WTC11 (cell line): ENCODE results near the gene ADCK2. TPM values are rescaled to one million over a fixed set of nuclear protein-coding genes. Genes with fewer than 3 reads are reported as not detected.

ENCODE experiments used
- ATAC-seq: fragments of 200-7000 bp; cut with Tn5 transposase; 2 replicates; pipeline ENCODE4 v1.10.0; 2021; ENCODE audit warnings: mild to moderate bottlenecking, moderate library complexity
- CTCF ChIA-PET: fragments of 300-600 bp; sonication (Branson Sonifier 250); formaldehyde crosslinking; loops from one replicate; lab custom pipeline; 2021; ENCODE audit warnings: antibody characterized with exemption; lab: Charles Lee
- POLR2A ChIA-PET: fragments of 350-600 bp; sonication (Branson Sonifier 250); formaldehyde crosslinking; loops from one replicate; lab custom pipeline; 2021; ENCODE audit warnings: antibody characterized with exemption; lab: Charles Lee
- DNase-seq: peaks from one replicate; pipeline ENCODE4 v3.0.0; 2021; ENCODE audit warnings: low spot score
- H3K27ac Mint-ChIP-seq: 2 replicates; pipeline ENCODE4 v1.8.0; 2021; ENCODE audit warnings: mixed read lengths
- H3K27me3 Mint-ChIP-seq: 2 replicates; pipeline ENCODE4 v1.8.0; 2021; ENCODE audit warnings: low read depth, mild to moderate bottlenecking, moderate library complexity, mixed read lengths
- H3K36me3 Mint-ChIP-seq: 2 replicates; pipeline ENCODE4 v1.8.0; 2021; ENCODE audit warnings: mixed read lengths
- H3K4me1 Mint-ChIP-seq: 2 replicates; pipeline ENCODE4 v1.8.0; 2022; ENCODE audit warnings: mixed read lengths
- H3K4me3 Mint-ChIP-seq: 2 replicates; pipeline ENCODE4 v1.8.0; 2021; ENCODE audit warnings: mild to moderate bottlenecking, moderate library complexity, mixed read lengths
- H3K9me3 Mint-ChIP-seq: 2 replicates; pipeline ENCODE4 v1.8.0; 2021; ENCODE audit warnings: mixed read lengths
- ATF2 ChIP-seq: sonication (generic); formaldehyde crosslinking; IDR thresholded peaks from 2 replicates; pipeline ENCODE4 v1.8.1; 2022; ENCODE audit warnings: low read depth, missing genetic modification reagents, borderline replicate concordance
- ATF6 ChIP-seq: sonication (generic); formaldehyde crosslinking; IDR thresholded peaks from 2 replicates; pipeline ENCODE4 v1.8.1; 2023; ENCODE audit warnings: mild to moderate bottlenecking, missing genetic modification reagents
- CBFB ChIP-seq: sonication (generic); formaldehyde crosslinking; IDR thresholded peaks from 2 replicates; pipeline ENCODE4 v1.8.1; 2022; ENCODE audit warnings: mild to moderate bottlenecking, low read depth, missing genetic modification reagents
- CDX4 ChIP-seq: fragments of 250-450 bp; sonication (Bioruptor Pico); IDR thresholded peaks from 2 replicates; pipeline ENCODE4 v1.9.0; 2021; ENCODE audit warnings: moderate library complexity, mild to moderate bottlenecking, inconsistent platforms, borderline replicate concordance
- CREM ChIP-seq: sonication (generic); formaldehyde crosslinking; IDR thresholded peaks from 2 replicates; pipeline ENCODE4 v1.8.1; 2022; ENCODE audit warnings: mild to moderate bottlenecking, missing genetic modification reagents, moderate library complexity
- CTCF ChIP-seq: fragments of 200-600 bp; IDR thresholded peaks from 2 replicates; pipeline ENCODE4 v1.8.0; 2022; ENCODE audit warnings: antibody characterized with exemption
- E2F5 ChIP-seq: sonication (generic); formaldehyde crosslinking; IDR thresholded peaks from 2 replicates; pipeline ENCODE4 v1.8.1; 2022; ENCODE audit warnings: mild to moderate bottlenecking, moderate library complexity, missing genetic modification reagents
- FOXP1 ChIP-seq: sonication (generic); formaldehyde crosslinking; IDR thresholded peaks from 2 replicates; pipeline ENCODE4 v1.8.0; 2022; ENCODE audit warnings: missing genetic modification reagents, mild to moderate bottlenecking, moderate library complexity, borderline replicate concordance
- GRHL2 ChIP-seq: fragments of 250-450 bp; sonication (Bioruptor Pico); IDR thresholded peaks from 2 replicates; pipeline ENCODE4 v1.8.0; 2022; ENCODE audit warnings: mild to moderate bottlenecking, moderate library complexity; ENCODE audit not compliant: insufficient replicate concordance, severe bottlenecking
- HMGXB4 ChIP-seq: sonication (generic); formaldehyde crosslinking; IDR thresholded peaks from 2 replicates; pipeline ENCODE4 v1.8.1; 2023; ENCODE audit warnings: mild to moderate bottlenecking, moderate library complexity, missing genetic modification reagents
- IRF1 ChIP-seq: sonication (generic); formaldehyde crosslinking; IDR thresholded peaks from 2 replicates; pipeline ENCODE4 v1.8.0; 2023; ENCODE audit warnings: missing genetic modification reagents
- JAZF1 ChIP-seq: fragments of 250-450 bp; sonication (Bioruptor Pico); IDR thresholded peaks from 2 replicates; pipeline ENCODE4 v1.9.0; 2021; ENCODE audit warnings: moderate library complexity, mild to moderate bottlenecking, inconsistent platforms
- MYBL2 ChIP-seq: sonication (generic); formaldehyde crosslinking; IDR thresholded peaks from 2 replicates; pipeline ENCODE4 v1.8.1; 2023; ENCODE audit warnings: mild to moderate bottlenecking, moderate library complexity, missing genetic modification reagents
- PREB ChIP-seq: sonication (generic); formaldehyde crosslinking; IDR thresholded peaks from 2 replicates; pipeline ENCODE4 v1.8.1; 2022; ENCODE audit warnings: mild to moderate bottlenecking, missing genetic modification reagents, moderate library complexity, borderline replicate concordance
- SP1 ChIP-seq: sonication (generic); formaldehyde crosslinking; conservative IDR thresholded peaks from 2 replicates; pipeline ENCODE4 v1.8.1; 2022; ENCODE audit warnings: missing genetic modification reagents
- ZBTB21 ChIP-seq: sonication (generic); formaldehyde crosslinking; IDR thresholded peaks from 2 replicates; pipeline ENCODE4 v1.8.1; 2023; ENCODE audit warnings: mild to moderate bottlenecking, missing genetic modification reagents, borderline replicate concordance
- ZNF138 ChIP-seq: sonication (generic); formaldehyde crosslinking; conservative IDR thresholded peaks from 2 replicates; pipeline ENCODE4 v1.8.1; 2022; ENCODE audit warnings: mild to moderate bottlenecking, moderate library complexity, missing genetic modification reagents
- ZNF219 ChIP-seq: sonication (generic); formaldehyde crosslinking; IDR thresholded peaks from 2 replicates; pipeline ENCODE4 v1.8.0; 2023; ENCODE audit warnings: missing genetic modification reagents, mild to moderate bottlenecking, borderline replicate concordance
- ZNF263 ChIP-seq: sonication (generic); formaldehyde crosslinking; IDR thresholded peaks from 2 replicates; pipeline ENCODE4 v1.8.1; 2022; ENCODE audit warnings: low read depth, mild to moderate bottlenecking, moderate library complexity, missing genetic modification reagents
- ZNF396 ChIP-seq: fragments of 250-450 bp; sonication (Bioruptor Pico); IDR thresholded peaks from 2 replicates; pipeline ENCODE4 v1.8.0; 2021; ENCODE audit warnings: mild to moderate bottlenecking, moderate library complexity, borderline replicate concordance
- total RNA-seq: library from RNA; stranded (reverse); gene quantifications from 3 replicates; pipeline ENCODE4 v1.2.3, GENCODE V29; 2021

ADCK2 gene
- total RNA-seq, 1 experiment from 2014 or later: 12.7 TPM

- TF ChIP-seq ZNF396: no peak
Observed at GRCh38 chr7:140686921-140687320, 14.2 kb downstream of the ADCK2 start (continued).

- CTCF ChIA-PET: interaction anchor here (1.9 kb wide), 1 partner anchor 13 kb away, joined by 21 read pairs; no protein-coding TSS in a partner anchor
- no peaks in the 10 kb centered on the region for H3K36me3 Mint-ChIP-seq
- no peak for DNase-seq
- POLR2A ChIA-PET: no interaction called here
- no peaks in the 10 kb centered on the region for H3K9me3 Mint-ChIP-seq
- H3K4me1 Mint-ChIP-seq: no peaks in the 10 kb centered on the region
- no peak overlapping the region for H3K4me3 Mint-ChIP-seq
- no peak for TF ChIP-seq CDX4 (CRISPR knock-in tag)
- no peak for TF ChIP-seq HMGXB4 (CRISPR knock-in tag)
- TF ChIP-seq ZBTB21 (CRISPR knock-in tag): no peak
- TF ChIP-seq ZNF219 (CRISPR knock-in tag): no peak
- no peak for TF ChIP-seq E2F5 (CRISPR knock-in tag)
- no peak for TF ChIP-seq SP1 (CRISPR knock-in tag)
- TF ChIP-seq ATF2 (CRISPR knock-in tag): no peak
- no peak for TF ChIP-seq MYBL2 (CRISPR knock-in tag)
- no peak for TF ChIP-seq CTCF
- TF ChIP-seq, all 79 proteins: peak for 0
- no peak for ATAC-seq
- Mint-ChIP-seq H3K27ac (no peak overlapping the region), H3K27me3 (no peaks in the 10 kb centered on the region)
Observed at GRCh38 chr7:140688341-140688740, 15.6 kb downstream of the ADCK2 start.

GRCh38 chr7:140689199-140690152 lies 16.7 kb downstream of the ADCK2 start:
- ChIA-PET POLR2A (no interaction called here), CTCF (interaction anchor here (0.7 to 1.9 kb wide), 6 partner anchors 9 to 294 kb away, joined by 3 to 21 read pairs (median 4); no protein-coding TSS in a partner anchor)
- TF ChIP-seq ZNF138: no peak
- TF ChIP-seq ATF6 (CRISPR knock-in tag): no peak
- TF ChIP-seq ZNF396: no peak
- no peak for TF ChIP-seq ZNF263 (CRISPR knock-in tag)
- TF ChIP-seq JAZF1 (CRISPR knock-in tag): no peak
- TF ChIP-seq PREB (CRISPR knock-in tag): no peak
- TF ChIP-seq CREM (CRISPR knock-in tag): no peak
- TF ChIP-seq IRF1 (CRISPR knock-in tag): no peak
- no peak for TF ChIP-seq CBFB
- TF ChIP-seq GRHL2 (CRISPR knock-in tag): no peak
- no peak for TF ChIP-seq FOXP1 (CRISPR knock-in tag)

More at GRCh38 chr7:140689199-140690152, 16.7 kb downstream of the ADCK2 start:
- Mint-ChIP-seq H3K27me3 (no peaks in the 10 kb centered on the region), H3K27ac (no peak overlapping the region), H3K4me1 (no peaks in the 10 kb centered on the region), H3K4me3 (no peak overlapping the region), H3K9me3 (no peaks in the 10 kb centered on the region), H3K36me3 (no peaks in the 10 kb centered on the region)
- ATAC-seq (peak; percentile 76), DNase-seq (no peak)
